Body of pancreas (tissue), 4 donors: ENCODE results near the gene C6orf62.

Source experiments
- CTCF ChIP-seq, 7 experiments: fragments of 450-650 bp in 4 of 7; fragments of 200-600 bp in 3 of 7; sonication (generic) in 3 of 7; IDR thresholded peaks; one replicate each; pipeline ENCODE4 v1.5.1; 2016 to 2019; ENCODE audit warnings: antibody characterized with exemption in 7 of 7
- POLR2A ChIP-seq, 3 donors: fragments of 450-650 bp; IDR thresholded peaks; one replicate each; pipeline ENCODE4 v1.6.1; 2016; ENCODE audit warnings: antibody characterized with exemption in 3 of 3, mild to moderate bottlenecking in 2 of 3

DNA sequence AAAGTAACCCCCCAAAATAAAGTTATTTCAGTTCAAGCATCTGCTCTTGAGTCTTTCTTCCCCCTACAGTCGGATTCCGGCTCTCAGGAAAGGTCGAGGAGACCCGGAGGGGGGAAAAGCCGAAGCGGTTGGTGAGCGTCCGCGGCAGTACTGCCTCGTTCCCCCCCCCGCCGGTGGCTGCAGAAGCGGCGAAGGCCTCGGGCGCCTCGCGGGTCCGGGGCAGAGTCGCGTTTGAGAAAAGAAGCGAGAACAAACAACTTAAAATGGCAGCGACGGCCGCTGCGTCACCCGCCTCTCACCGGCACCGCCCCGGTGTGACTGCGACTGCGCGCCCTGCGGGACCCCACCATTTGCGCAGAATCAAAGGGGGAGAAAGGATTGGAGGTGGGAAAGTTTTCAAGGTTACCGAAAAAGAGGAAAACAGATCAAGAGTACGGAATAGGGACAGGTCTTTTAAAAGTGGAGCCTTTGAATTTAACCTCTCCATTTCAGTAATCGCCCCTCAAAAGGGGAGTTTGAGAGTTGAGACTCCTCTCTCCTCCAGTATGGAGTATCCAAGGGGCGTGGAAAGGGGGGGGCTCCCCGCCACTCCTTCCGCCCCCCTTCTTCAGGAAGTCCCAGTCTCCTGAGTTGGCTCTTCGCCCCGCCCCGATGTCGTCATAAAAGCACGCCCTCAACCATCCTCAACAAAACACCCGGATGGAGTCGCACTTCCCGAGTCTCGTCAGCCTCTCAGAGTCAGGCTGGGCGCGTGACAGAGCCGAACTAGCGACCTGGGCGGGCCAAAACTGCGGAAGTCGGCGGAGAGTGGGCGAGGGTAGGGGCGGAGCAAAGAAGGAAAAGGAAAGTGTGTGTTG lies 1.9 kb upstream of the C6orf62 start:
- TF ChIP-seq CTCF (IDR thresholded peaks at IDR 0.05) (peak in 2 of 7 experiments; percentile 24 to 30), POLR2A (IDR thresholded peaks at IDR 0.05) (peak; percentile 99 to 100 (median 100))
